KOPT-K1 (cell line): ENCODE results near the gene GLIS1.

Source experiments
- H3K27ac ChIP-seq: fragments of 200-600 bp; sonication (generic); 2 replicates; pipeline ENCODE4 v1.5.1; 2016; ENCODE audit warnings: antibody characterized with exemption, mild to moderate bottlenecking, low read depth, low read length; ENCODE audit not compliant: poor library complexity, severe bottlenecking
- H3K36me3 ChIP-seq: fragments of 200-600 bp; sonication (generic); 2 replicates; pipeline ENCODE4 v1.5.1; 2017; ENCODE audit warnings: antibody characterized with exemption, mild to moderate bottlenecking, low read length, moderate library complexity; ENCODE audit not compliant: insufficient read depth
- H3K9me3 ChIP-seq: fragments of 200-600 bp; sonication (generic); 2 replicates; pipeline ENCODE4 v1.5.1; 2017; ENCODE audit warnings: antibody characterized with exemption, low read length, mild to moderate bottlenecking; ENCODE audit not compliant: insufficient read depth, poor library complexity, severe bottlenecking

GLIS1 gene

DNA sequence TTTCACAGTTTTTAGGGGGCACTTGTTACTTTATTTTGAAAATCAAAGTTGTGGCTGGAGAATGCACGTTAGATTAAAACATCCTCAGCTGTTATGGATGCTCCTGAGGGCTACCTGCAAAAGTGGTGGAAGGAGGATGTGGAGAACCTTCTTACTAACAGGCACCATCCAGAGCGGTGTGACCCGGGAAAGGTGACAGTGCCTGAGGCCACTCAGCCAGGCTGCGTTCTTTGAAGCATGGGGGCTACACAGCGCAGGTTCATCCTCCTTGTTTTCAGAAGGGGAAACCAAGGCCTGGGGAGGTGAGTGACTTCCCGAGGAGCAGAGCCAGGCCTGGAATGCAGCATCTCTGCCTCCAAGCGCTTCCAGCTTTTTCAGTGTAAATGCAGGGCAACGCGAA is 255.8 kb downstream of the GLIS1 start:
- no peaks in the 10 kb centered on the region for H3K9me3 ChIP-seq
- no peak overlapping the region for H3K27ac ChIP-seq
- H3K36me3 ChIP-seq: no peaks in the 10 kb centered on the region

DNA sequence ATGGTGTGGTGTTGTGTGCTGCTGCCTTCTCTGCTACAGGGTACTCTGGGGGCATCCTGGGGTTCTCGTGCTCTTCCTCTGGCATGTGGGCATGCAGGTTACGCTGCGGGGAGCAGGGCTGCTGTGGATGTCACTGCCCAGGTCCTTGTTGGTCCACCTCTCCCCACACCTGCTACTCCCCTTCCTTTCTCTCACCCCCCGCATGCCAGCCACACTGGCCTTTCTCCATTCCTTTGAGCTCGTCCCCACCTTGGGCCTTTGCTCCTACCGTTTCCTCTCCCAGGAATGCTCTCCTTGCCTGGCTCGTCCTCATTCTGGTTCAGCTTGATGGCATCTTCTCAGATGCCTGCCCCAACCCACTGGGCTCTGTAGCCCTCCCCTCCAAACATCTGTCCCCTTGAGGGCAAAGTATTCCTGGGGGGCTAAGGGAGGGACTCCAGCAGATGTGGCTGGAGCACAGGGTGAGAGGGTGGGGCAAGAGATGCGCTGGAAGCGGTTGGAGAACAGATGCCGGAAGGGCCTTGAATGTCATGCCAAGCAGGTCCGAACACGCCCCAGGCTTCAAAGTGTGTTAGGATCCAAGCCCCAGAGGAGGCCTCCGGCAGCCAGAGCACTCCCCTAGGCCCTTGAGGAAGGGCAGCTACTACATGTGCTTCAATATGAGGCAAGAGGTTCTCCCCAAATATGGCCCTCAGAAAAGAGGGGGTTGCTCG is 256.4 kb downstream of the GLIS1 start:
- H3K9me3 ChIP-seq: no peaks in the 10 kb centered on the region
- H3K36me3 ChIP-seq: no peaks in the 10 kb centered on the region
- H3K27ac ChIP-seq: no peak overlapping the region

DNA sequence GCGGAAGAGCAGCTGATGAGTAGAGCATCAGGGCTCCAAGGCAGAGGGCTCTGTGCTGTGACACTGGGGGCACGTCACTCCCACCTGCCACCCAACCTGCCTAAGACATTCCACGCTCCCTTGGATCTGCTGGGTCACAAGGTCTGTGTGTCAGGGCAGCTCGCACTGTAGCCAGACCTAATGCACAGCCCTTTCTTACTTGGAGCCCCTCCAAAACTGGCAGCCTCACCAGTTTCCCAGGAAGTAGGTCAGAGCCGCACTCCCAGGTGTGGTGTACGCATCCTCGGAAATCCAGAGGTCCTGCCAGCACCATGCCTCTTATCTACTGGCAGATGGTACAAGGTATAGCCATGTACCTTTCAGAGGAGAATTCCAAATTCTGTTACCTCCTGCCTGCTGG is 257.5 kb downstream of the GLIS1 start:
- H3K27ac ChIP-seq: no peak overlapping the region
- H3K36me3 ChIP-seq: no peaks in the 10 kb centered on the region
- no peaks in the 10 kb centered on the region for H3K9me3 ChIP-seq

DNA sequence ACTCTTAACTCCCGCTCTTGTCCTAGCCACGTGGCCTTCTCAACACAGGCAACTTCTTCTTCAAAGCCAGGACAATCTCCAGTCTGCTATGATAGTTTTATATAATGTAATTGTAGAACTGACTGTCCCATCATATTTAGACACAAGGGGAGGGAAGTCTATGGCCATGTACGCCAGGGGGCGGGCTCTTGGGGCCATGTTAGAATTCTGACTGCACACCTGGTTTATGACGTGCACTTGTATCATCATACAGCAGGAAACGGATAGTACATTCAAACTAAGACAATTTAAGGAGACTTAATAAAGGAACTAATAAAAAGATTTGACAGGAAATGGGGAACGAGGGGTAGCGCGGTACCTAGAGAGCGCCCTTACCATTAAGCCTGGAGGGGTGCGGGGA is 258.3 kb downstream of the GLIS1 start:
- Histone ChIP-seq H3K9me3 (no peaks in the 10 kb centered on the region), H3K36me3 (no peaks in the 10 kb centered on the region), H3K27ac (no peak overlapping the region)

DNA sequence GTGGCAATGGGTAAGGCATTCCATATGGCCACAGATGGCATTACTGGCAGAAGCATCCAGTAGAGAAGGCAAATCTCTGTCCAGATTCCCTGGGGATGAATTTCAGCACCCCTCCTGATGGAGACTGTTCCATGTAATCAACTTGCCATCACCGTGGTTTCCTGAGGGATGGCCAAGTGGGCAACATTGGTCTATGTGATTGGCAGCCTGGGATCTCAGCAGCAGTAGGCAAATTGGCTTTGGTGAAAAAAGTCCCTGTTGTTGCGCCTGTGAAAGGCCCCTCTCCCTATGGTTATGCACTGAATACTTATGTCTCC is 260.5 kb downstream of the GLIS1 start:
- Histone ChIP-seq H3K36me3 (no peaks in the 10 kb centered on the region), H3K27ac (no peak overlapping the region), H3K9me3 (no peaks in the 10 kb centered on the region)

DNA sequence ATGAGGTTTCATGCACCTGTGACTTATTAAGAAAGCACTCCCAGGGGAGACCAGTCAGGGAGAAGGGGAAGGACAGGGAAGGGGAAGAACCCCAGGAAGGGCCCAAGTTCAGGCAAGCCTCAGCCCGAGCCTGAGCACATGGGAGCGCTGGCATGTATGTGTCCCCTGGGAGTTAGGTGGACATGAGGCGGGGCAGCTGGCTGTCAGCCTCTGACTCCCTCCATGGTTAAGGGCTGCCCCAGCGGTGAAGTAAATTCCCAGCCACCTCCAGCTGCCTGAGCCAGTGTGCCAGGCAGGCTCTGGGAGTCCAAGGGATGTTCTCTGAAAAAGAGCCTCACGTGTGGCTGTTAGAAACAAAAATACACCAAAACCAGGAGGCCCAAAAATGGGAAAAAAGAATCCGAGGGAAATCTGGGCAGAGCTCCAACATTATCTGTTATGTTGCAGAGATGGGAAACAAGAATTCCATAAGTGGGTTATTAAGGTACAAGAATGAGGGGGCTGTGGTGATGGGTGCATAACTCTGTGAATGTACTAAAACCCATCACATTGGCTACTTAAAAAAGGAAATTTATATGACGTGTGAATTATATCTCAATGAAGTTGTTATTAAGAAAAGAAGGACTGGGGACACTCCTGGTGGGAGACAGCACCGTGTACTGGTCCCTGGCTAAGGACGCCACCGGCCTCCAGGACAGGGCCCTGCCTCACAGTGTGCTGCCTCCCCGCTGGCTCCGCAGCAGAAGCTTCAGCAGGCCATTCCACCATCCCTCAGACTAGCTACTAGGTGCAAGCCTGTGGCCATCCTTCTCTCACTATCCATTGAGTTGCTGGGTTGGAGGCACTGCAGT is 261.1 kb downstream of the GLIS1 start:
- no peak overlapping the region for H3K27ac ChIP-seq

DNA sequence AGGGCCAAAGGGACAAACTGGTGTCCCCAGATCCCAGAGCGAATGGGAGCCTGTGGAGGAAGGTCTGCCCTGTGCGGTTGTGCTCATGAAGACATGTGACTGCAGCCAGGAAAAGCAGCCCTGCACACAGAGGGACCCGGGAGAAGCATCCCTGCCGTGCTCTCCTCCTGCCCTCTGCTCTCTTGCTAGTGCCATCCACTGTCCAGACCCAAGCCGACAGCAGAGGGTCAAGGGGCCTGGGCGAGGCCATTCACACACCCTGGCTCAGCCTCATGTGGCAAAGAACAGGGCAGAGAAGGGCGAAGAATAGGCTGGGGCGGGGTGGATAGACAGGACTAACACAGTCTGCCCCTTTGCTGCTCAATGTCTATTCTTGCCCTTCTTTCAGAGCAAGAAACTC is 262.4 kb downstream of the GLIS1 start:
- Histone ChIP-seq H3K27ac (no peak overlapping the region), H3K36me3 (no peaks in the 10 kb centered on the region), H3K9me3 (no peaks in the 10 kb centered on the region)

More for the DNA sequence above, 261.1 kb downstream of the GLIS1 start:
- H3K36me3 ChIP-seq: no peaks in the 10 kb centered on the region
- H3K9me3 ChIP-seq: no peaks in the 10 kb centered on the region

DNA sequence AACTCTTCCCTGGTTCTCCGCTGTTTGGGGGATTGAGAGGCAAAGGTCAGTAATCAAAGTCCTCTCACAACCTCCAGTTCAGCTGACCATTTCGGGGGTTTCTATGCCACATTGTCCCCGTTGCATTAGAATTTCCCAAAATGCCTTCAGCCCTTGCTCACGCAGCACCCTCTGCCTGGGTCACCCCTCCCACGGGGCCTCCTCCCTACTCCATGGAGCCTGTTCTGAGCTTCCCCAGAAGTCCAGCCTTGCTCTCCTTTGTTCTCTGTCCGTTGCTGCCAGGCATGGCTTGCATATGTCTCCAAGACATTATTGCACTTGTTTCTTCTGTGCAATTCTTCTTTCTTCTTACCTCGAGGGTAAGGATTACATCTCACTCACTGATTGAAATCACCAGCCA is 263.3 kb downstream of the GLIS1 start:
- Histone ChIP-seq H3K9me3 (no peaks in the 10 kb centered on the region), H3K27ac (no peak overlapping the region), H3K36me3 (no peaks in the 10 kb centered on the region)

DNA sequence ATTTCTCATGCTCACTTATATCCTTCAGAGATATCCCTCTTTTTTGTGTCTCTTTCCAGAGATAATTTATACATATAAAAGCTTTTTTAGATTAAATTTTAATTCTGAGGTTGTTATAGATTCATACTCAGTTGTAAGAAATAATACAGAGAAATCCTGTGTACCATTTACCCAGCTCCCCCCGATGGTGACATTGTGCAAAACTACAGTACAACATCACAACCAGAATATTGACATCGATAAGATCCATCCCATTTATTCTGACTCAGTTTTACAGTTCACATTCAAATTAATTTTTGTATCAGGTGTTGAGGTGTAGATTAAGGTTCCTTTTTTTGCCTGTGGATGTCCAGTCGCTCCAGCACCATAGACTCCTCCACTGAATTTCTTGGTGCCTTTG is 265.5 kb downstream of the GLIS1 start:
- H3K27ac ChIP-seq: no peak overlapping the region
- no peaks in the 10 kb centered on the region for H3K9me3 ChIP-seq
- H3K36me3 ChIP-seq: no peaks in the 10 kb centered on the region

DNA sequence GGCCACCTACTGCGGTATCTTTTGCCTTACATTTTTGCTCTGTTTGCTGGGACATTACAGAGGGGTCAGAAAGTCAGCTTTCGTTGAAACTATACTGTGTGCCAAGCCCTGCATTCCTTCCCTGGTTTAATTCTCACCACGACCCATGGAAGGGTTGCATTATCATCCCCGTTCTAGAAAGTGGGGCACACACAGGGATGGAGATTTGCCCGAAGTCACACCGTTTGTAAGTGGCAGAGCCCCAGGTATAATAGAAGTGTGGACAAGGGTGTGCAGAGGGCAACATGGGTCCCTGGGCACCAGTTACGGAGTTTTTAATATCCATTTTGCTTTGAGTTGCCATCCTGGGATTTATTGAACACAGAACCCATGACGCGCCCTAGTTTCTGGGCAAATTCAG is 268.0 kb downstream of the GLIS1 start:
- H3K36me3 ChIP-seq: no peaks in the 10 kb centered on the region
- H3K27ac ChIP-seq: no peak overlapping the region
- H3K9me3 ChIP-seq: no peaks in the 10 kb centered on the region

DNA sequence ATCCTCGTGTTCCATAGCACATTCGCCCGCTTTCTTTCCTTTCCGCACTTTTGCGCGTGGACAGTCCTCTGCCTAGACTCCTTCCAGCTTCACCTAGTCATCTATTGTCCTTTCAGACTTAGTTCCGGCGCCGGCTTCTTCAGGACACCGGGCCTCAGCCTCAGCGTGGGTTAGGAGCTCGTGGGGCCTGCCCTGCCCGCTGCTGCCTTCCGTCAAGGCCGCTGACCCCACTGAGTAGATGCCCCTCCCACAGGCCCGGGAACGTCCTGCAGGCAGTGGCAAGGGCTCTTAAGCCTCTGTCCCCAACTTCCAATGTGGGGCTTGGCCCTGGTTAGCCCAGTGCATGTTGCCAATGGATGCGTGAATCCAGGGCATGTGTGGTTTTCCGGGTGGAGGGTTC is 268.4 kb downstream of the GLIS1 start:
- no peak overlapping the region for H3K27ac ChIP-seq
- no peaks in the 10 kb centered on the region for H3K36me3 ChIP-seq
- no peaks in the 10 kb centered on the region for H3K9me3 ChIP-seq

DNA sequence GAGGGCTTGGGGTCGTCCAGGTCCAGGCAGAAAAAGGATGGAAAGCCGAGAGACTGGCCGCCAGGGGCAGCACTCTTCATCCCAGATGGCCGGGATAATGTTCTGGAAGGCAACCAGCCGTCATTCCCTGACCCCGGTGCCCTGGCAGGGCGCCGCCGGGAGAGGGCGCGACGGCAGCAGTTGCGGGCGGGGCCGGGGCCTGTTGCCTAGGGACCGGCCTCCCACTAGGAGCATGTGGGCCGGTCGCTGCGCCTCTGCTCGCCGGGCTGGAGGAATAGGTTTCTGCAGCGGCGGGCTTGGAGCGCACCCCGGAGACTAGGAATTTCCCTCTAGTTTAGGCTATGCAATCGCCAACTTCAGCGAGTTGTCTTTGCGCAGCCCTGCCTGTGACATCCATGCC is 268.8 kb downstream of the GLIS1 start:
- Histone ChIP-seq H3K36me3 (no peaks in the 10 kb centered on the region), H3K9me3 (no peaks in the 10 kb centered on the region), H3K27ac (no peak overlapping the region)

DNA sequence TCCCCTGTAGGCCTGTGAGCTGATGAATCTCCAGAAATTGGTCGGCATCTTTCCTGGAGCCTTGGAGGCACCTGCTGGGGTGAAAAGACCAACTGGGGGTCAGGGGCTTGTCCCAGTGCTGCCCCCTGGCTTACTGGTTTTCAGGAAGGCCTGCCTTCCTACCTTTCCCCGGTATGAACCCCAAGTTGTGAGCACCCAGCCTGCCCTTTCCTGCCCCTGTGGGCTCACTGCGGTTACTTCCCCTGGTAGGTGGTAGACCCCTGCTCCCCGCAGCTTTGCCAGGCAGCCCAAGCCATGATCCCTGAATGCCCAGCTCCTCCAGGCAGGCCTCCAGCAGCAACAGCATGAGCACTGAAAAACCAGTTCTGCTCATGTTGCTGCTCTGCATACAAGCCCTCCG is 269.6 kb downstream of the GLIS1 start:
- H3K27ac ChIP-seq: no peak overlapping the region
- no peaks in the 10 kb centered on the region for H3K9me3 ChIP-seq
- H3K36me3 ChIP-seq: no peaks in the 10 kb centered on the region

DNA sequence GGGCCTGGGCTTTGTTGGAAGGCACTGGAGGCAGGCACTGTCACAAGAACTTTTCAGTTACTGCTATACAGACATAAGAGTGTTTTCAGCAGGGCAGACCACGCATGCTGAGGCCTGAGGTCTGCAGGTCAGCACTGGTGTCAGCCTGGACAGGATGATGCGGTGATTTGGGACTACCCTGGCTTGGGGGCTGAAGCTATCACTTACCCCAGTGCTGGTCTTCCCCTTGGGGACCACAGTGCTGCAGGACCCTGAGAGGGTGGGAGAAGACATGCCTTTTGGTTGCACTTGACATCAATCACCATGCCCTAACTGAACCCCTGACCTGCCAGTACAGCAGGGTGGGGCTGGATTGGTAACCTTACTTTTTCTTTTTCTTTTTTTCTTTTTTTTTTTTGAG is 270.6 kb downstream of the GLIS1 start:
- Histone ChIP-seq H3K27ac (no peak overlapping the region), H3K9me3 (no peaks in the 10 kb centered on the region), H3K36me3 (no peaks in the 10 kb centered on the region)

DNA sequence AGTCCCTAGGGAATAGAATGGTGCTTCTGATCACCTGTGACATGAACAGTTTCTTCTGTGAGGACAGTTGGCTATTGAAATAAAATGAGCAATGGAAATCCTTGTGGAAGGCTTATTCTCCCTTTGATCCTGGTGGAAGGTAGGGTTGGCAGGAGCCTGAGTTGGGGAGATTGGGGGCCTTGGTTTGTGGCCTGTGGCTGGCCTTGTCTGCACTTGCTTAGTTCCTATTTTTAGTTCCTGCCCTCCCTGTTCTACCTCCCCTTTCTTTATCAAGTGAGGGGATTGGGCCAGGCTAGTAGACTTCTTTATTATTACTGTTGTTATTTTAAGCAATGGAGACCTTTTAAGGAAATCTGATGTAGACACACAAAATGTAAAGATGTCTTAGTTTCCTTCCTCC is 271.6 kb downstream of the GLIS1 start:
- Histone ChIP-seq H3K9me3 (no peaks in the 10 kb centered on the region), H3K27ac (no peak overlapping the region), H3K36me3 (no peaks in the 10 kb centered on the region)
